SK-N-SH treated with all-trans-retinoic acid at 6 μM for 48 hours (cell line): ENCODE data around the gene TSKU.

ENCODE experiments used
- BACH2 ChIP-seq: fragments of 250-450 bp; sonication (Bioruptor Pico); IDR thresholded peaks from 2 replicates; pipeline ENCODE4 v1.9.0; 2021; ENCODE audit warnings: mild to moderate bottlenecking, borderline replicate concordance
- ESRRG ChIP-seq: fragments of 250-450 bp; sonication (Bioruptor Pico); IDR thresholded peaks from 2 replicates; pipeline ENCODE4 v1.6.1; 2021; ENCODE audit warnings: mild to moderate bottlenecking
- ZC3H10 ChIP-seq: fragments of 250-450 bp; sonication (Bioruptor Pico); IDR thresholded peaks from 2 replicates; pipeline ENCODE4 v1.5.1; 2021; ENCODE audit warnings: mild to moderate bottlenecking, moderate library complexity
- ZFP3 ChIP-seq: fragments of 250-450 bp; sonication (Bioruptor Pico); IDR thresholded peaks from 2 replicates; pipeline ENCODE4 v1.5.0; 2020; ENCODE audit warnings: mild to moderate bottlenecking, moderate library complexity
- ZFP30 ChIP-seq: fragments of 450-650 bp; formaldehyde crosslinking; IDR thresholded peaks from 2 replicates; pipeline ENCODE4 v1.5.0; 2022; ENCODE audit warnings: mild to moderate bottlenecking, moderate library complexity

DNA sequence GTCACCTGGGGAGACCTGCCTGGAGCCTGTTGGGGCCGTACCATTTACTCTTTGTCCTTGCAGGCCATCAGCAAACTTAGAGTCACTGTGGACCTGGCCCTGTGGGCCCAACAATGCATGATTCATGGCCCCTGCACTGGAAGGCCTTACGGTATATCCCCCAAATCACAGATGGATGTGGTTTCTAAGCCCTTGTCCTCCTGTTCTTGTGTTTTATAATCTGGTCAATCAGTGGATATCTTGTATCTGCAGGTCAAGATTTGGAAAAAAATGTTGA is 6.2 kb downstream of the TSKU start:
- no peak for TF ChIP-seq ESRRG (CRISPR knock-in tag)
- TF ChIP-seq ZC3H10 (CRISPR knock-in tag), result no peak
- TF ChIP-seq BACH2, result no peak
- no peak for TF ChIP-seq ZFP30 (CRISPR knock-in tag)
- no peak for TF ChIP-seq ZFP3
